HG02885 (cell line): ENCODE results near the gene HOPX.
"Not testable (repeated sequence)": the region's sequence is repeated elsewhere in the genome, so short reads cannot be mapped to it uniquely, and the experiment has no call there.

Experiments used
- ATAC-seq: cut with Tn5 transposase; IDR thresholded peaks from one replicate; pipeline ENCODE4 v1.9.1; 2021; ENCODE audit warnings: mild to moderate bottlenecking; ENCODE audit not compliant: unreplicated experiment, poor library complexity

Gene HOPX

GRCh38 chr4:56656346-56656643 lies 24.8 kb downstream of the HOPX start:
- peak; percentile 56 for ATAC-seq

GRCh38 chr4:56655627-56656345 lies 25.3 kb downstream of the HOPX start:
- ATAC-seq: peak; percentile 43

- ATAC-seq: peak; percentile 35
Observed at GRCh38 chr4:56655209-56655626, 25.9 kb downstream of the HOPX start.

- ATAC-seq: no peak
Observed at GRCh38 chr4:56654238-56654632, 26.9 kb downstream of the HOPX start.

- ATAC-seq: no peak
Observed at GRCh38 chr4:56653461-56654237, 27.4 kb downstream of the HOPX start.

- no peak for ATAC-seq
Observed at GRCh38 chr4:56652196-56652595, 28.9 kb downstream of the HOPX start.

GRCh38 chr4:56651056-56651350 lies 30.1 kb downstream of the HOPX start:
- ATAC-seq: no peak

- ATAC-seq: no peak
Observed at GRCh38 chr4:56650262-56651055, 30.6 kb downstream of the HOPX start.

- ATAC-seq: no peak
Observed at GRCh38 chr4:56649445-56650261, 31.4 kb downstream of the HOPX start.

GRCh38 chr4:56648824-56649151 lies 32.3 kb downstream of the HOPX start:
- no peak for ATAC-seq

- no peak for ATAC-seq
Observed at GRCh38 chr4:56648021-56648823, 32.9 kb downstream of the HOPX start.

- ATAC-seq: no peak
Observed at GRCh38 chr4:56646341-56646740, 34.8 kb downstream of the HOPX start.

- no peak for ATAC-seq
Observed at GRCh38 chr4:56643596-56643995, 37.5 kb downstream of the HOPX start.

- ATAC-seq: no peak
Observed at GRCh38 chr4:56641494-56642051, 39.5 kb downstream of the HOPX start.

GRCh38 chr4:56640621-56641493 lies 40.2 kb downstream of the HOPX start:
- no peak for ATAC-seq

GRCh38 chr4:56637791-56638190 lies 43.3 kb downstream of the HOPX start:
- no peak for ATAC-seq

GRCh38 chr4:56637154-56637553 lies 43.9 kb downstream of the HOPX start:
- no peak for ATAC-seq

- ATAC-seq: not testable (repeated sequence)
Observed at GRCh38 chr4:56634954-56635353, 46.1 kb downstream of the HOPX start.

GRCh38 chr4:56633486-56633885 lies 47.6 kb downstream of the HOPX start:
- no peak for ATAC-seq
